GM03348 (cell line): ENCODE measurements around the gene GABBR2.
"Not testable (repeated sequence)": the region's sequence is repeated elsewhere in the genome, so short reads cannot be mapped to it uniquely, and the experiment has no call there.

Experiments used
- DNase-seq: peaks from one replicate; pipeline ENCODE4 v3.0.0; 2012; ENCODE audit warnings: low spot score

The GABBR2 gene

GRCh38 chr9:98684816-98685215 lies 23.9 kb downstream of the GABBR2 start:
- DNase-seq = not testable (repeated sequence)

- DNase-seq = no peak
Observed at GRCh38 chr9:98678244-98678842, 30.4 kb downstream of the GABBR2 start.

- no peak for DNase-seq
Observed at GRCh38 chr9:98673681-98674080, 35.1 kb downstream of the GABBR2 start.

GRCh38 chr9:98667005-98667640 lies 41.6 kb downstream of the GABBR2 start:
- no peak for DNase-seq

GRCh38 chr9:98665501-98665900 lies 43.2 kb downstream of the GABBR2 start:
- no peak for DNase-seq

GRCh38 chr9:98660541-98660940 lies 48.2 kb downstream of the GABBR2 start:
- no peak for DNase-seq

- DNase-seq = peak; percentile 48
Observed at GRCh38 chr9:98658951-98659351, 49.8 kb downstream of the GABBR2 start.

- DNase-seq = peak; percentile 42
Observed at GRCh38 chr9:98657897-98658296, 50.8 kb downstream of the GABBR2 start.

GRCh38 chr9:98656511-98656910 lies 52.2 kb downstream of the GABBR2 start:
- no peak for DNase-seq

GRCh38 chr9:98655428-98655827 lies 53.3 kb downstream of the GABBR2 start:
- not testable (repeated sequence) for DNase-seq

GRCh38 chr9:98654247-98654646 lies 54.5 kb downstream of the GABBR2 start:
- peak; percentile 83 for DNase-seq

GRCh38 chr9:98652741-98653140 lies 56.0 kb downstream of the GABBR2 start:
- peak; percentile 50 for DNase-seq

- DNase-seq = no peak
Observed at GRCh38 chr9:98652302-98652701, 56.4 kb downstream of the GABBR2 start.

- DNase-seq = no peak
Observed at GRCh38 chr9:98647236-98647635, 61.5 kb downstream of the GABBR2 start.

- no peak for DNase-seq
Observed at GRCh38 chr9:98644011-98644410, 64.7 kb downstream of the GABBR2 start.

- no peak for DNase-seq
Observed at GRCh38 chr9:98642661-98643312, 65.9 kb downstream of the GABBR2 start.

GRCh38 chr9:98641695-98642094 lies 67.0 kb downstream of the GABBR2 start:
- DNase-seq = no peak

- no peak for DNase-seq
Observed at GRCh38 chr9:98640394-98640793, 68.3 kb downstream of the GABBR2 start.

- DNase-seq = no peak
Observed at GRCh38 chr9:98639133-98639532, 69.6 kb downstream of the GABBR2 start.

- DNase-seq = no peak
Observed at GRCh38 chr9:98637381-98637780, 71.4 kb downstream of the GABBR2 start.

GRCh38 chr9:98635374-98635773 lies 73.4 kb downstream of the GABBR2 start:
- DNase-seq = no peak

GRCh38 chr9:98634685-98635336 lies 73.9 kb downstream of the GABBR2 start:
- no peak for DNase-seq

GRCh38 chr9:98632839-98633238 lies 75.9 kb downstream of the GABBR2 start:
- DNase-seq = no peak
